CD4-positive, alpha-beta T cell treated with Interleukin-17A for 1 hour (primary cell): ENCODE measurements around the gene RERE.
A peak's percentile ranks its signal among the peaks of the same experiment; 100 is the strongest.

Experiments used
- DNase-seq: peaks from one replicate; pipeline ENCODE4 v3.0.0-alpha.2; 2020

The RERE gene

GRCh38 chr1:8415526-8416278 lies 401.7 kb downstream of the RERE start:
- DNase-seq: no peak

DNA sequence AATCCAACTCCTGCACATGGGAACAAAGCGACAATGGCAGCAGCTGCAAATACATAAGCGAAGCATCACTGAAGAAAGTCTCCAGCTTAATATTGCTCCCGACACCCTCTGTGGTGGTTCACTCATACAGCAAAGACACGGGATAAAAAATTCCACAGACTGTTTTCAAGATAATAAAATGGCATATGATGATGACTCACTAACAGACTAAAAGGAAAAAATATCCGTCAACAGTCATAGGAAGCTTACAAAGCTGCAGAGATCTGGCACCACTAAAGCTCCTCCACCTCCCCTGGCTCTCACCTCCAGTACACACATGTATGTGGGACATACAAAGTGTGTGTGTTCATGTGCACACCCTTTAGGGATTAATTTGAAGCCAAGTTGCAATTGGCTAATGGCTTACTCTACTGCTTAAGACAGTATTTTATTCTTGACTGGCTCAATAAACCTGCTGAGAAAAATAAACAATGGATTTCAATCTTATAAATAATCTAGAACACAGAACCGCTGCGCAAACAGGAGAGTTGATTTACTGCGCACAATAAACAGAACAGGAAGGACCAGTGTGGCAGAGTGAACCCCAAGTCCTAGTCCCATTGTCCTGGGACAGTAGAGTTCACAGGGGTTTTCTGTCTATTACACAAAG lies 405.1 kb downstream of the RERE start:
- DNase-seq: no peak

DNA sequence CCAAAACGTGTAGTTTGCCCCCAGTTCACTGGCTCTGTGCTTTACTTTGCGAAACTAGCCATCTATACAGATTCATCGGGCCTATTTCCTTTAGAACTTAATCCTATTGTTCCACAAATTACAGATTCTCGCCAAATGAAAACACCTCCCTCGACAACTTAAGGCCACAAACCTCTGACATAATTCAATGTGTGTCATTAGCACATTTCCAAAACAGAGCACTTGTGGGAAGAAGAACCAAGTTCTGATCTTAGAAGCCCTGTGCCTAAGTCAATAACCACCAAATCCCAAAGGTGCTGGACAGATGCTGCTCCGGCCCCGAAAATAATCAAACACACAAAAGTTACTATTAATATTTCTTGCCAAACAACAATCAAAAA lies 405.6 kb downstream of the RERE start:
- no peak for DNase-seq

GRCh38 chr1:8410791-8411190 lies 406.6 kb downstream of the RERE start:
- DNase-seq: no peak

- no peak for DNase-seq
Observed at GRCh38 chr1:8409606-8410005, 407.8 kb downstream of the RERE start.

GRCh38 chr1:8409106-8409505 lies 408.3 kb downstream of the RERE start:
- peak; percentile 50 for DNase-seq

- DNase-seq: no peak
Observed at GRCh38 chr1:8408151-8408839, 409.1 kb downstream of the RERE start.

DNA sequence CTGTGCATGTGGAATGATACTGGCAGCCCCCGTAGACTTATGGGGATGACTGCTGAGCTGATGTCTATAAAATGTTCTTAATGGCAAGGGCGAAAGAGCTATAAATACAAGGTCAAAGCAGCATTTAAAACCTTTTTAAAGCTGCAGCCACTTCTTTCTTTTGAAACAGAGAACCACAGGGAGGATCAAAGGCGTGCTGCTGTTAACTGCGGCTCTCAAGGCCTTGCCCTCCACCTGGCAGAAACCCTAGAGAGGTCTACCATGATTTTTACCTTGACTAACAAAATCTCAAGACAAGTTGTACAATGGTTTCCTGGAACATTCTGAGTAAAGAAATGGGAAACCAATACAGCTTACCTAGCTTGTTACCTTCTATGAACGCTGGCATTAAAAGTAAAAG lies 409.8 kb downstream of the RERE start:
- no peak for DNase-seq

DNA sequence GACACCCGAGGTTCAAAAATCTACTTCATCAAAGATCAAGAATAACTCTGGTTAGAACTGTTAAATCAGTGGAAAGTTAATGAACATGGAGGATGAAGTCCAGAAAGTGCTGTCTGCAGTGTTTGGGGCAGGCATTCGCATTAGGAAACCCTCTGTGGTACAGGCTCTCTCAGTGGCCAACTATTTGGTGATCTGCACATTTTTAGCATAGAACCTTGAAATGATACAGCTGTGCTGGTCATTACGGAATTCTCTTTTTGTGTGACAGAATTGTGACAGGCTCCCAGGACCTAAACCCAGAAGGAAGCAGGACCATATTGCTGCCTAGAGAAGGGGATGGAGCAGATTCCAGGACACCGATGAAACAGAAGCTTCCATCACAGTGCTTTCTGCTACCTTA lies 410.5 kb downstream of the RERE start:
- DNase-seq: no peak

DNA sequence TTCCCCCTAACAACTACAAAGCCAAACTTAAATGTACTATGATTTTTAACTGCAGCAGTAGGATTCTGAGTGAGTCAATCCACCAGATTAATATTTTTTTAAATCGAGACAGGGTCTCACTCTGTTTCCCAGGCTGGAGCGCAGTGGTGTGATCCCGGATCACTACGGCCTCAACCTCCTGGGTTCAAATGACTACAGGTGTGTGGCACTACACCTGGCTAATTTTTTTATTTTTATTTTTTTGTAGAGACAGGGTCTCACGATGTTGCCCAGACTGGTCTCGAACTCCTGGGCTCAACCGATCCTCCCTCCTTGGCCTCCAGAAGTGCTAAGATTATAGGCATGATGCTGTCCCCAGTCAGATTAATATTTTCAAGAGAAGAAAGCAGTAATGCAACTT lies 411.4 kb downstream of the RERE start:
- no peak for DNase-seq

GRCh38 chr1:8404460-8405370 lies 412.7 kb downstream of the RERE start:
- no peak for DNase-seq

GRCh38 chr1:8402109-8402710 lies 415.2 kb downstream of the RERE start:
- DNase-seq: no peak

DNA sequence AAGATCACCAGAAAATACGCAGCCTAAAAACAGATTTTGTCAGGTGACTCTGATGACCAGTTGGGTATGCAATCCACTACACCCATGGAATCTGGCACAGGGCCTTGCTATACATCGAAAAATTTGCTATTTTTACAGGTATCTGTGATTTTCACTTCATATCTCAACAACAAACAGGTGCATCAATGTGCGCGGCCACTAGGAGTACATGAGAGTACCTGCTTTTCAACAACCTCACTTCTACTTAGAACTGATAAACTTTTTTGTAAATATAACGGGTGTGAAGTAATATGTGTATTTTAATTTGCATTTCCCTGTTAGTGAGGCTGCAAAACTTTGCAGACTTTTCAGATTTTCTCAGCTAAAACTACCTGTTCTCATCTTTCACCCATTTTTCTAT lies 418.8 kb downstream of the RERE start:
- DNase-seq: no peak

DNA sequence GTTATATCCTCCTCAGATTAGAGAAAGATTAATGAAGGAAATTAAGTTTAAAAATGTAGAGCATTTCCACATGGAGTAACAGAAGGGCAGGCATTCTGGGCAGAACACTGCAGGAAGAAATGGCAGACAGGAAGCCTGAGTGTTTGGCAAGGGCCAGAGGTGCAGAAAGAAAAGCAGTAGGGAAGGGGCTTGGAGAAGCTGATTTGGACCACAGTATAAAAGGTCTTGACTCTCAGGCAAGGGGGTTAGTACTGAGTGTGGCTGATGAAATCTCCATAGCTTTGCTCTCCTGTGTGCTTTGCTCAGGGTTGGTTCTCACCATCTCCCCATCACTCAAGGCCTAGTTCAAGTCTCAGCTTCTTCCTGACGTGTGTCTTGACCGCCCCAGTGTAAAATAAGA lies 419.4 kb downstream of the RERE start:
- no peak for DNase-seq

GRCh38 chr1:8397511-8397910 lies 419.9 kb downstream of the RERE start:
- no peak for DNase-seq

DNA sequence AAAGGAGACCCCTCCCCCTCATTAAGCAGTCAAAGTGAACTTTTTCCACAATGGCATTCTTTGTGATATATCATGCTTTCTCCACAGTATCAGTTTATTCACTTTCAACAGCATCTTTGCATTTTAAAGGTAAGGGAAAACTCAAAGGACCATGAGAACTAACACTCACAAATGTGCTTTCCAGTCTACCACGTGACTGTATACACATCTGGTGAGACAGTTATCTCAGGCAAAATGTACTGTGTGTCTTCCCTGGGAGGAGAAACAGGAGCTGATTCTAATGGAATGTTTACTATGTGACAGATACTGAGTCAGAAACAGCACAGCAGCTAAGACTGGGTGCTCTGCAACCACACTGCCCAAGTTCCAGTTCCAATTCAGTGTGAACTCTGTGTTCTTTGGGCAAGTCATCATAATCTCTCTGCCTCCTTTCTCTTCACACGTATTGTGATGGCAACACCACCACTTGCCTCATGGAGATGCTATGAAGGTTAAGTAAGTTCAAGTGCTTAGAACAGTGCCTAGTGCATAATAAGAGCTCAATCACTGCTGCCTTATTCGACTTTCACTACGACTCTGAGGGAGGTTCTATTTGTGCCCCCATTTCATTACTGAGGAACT lies 420.5 kb downstream of the RERE start:
- peak; percentile 27 for DNase-seq

DNA sequence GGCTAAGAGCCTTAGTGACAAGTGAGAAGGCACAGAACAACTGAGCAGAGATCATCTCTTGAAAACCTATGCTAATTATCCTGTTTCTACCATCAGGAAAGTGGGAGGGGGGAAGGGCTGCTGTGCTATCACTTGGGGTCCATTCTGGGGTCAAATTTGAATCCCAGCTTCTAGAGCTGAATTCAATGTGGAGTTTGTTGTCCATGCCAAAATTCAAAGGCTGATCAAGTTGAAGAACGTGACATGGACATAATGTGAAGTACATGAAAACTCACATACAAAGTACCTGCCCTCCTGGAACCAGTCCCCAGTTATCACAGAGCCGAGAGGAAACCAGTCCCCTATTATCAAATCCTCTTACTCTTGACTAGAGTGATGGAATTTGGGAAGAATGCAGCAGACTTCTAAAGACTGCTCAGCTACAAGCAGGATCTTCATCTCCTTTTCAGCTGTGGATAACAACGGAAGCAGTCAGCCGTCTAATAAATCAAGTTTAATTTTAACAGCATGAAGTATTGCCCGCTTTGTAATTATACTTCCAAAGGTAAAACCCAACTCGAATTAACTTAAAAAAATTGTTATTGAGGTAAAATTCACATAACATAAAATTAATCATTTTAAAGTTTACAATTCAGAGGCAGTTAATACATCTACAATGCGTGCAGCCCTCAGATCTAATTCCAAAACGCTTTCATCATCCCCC lies 421.2 kb downstream of the RERE start:
- DNase-seq: no peak

DNA sequence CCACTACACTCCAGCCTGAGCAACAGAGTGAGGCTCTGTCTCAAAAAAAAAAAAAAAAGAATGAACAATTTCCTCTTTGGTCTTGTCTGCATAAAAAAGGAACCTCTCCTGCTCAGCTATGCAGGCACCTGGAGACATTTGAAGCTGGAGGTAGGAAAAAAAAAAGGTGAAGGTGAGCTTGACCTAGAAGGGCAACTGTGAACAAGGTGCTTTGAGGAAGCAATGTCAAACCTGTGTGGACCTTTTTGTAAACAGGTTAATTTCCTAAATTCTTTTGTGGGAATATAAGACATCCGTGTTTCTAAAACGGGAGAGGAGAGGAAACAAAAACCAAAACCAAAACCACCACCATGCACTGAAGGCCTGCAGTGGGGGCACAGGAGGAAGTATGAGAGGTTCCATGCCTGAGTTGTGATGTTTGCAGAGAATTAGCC lies 422.0 kb downstream of the RERE start:
- peak; percentile 47 for DNase-seq

GRCh38 chr1:8394456-8395321 lies 422.8 kb downstream of the RERE start:
- DNase-seq: peak; percentile 29

- DNase-seq: no peak
Observed at GRCh38 chr1:8392522-8392921, 424.9 kb downstream of the RERE start.
